ENCODE results near the gene GALC. TPM values are rescaled to one million over a fixed set of nuclear protein-coding genes. Genes with fewer than 3 reads are reported as not detected.

Gene GALC
- total RNA-seq, 2 donors from 2014 or later: 19.7 to 42.5 TPM

DNA sequence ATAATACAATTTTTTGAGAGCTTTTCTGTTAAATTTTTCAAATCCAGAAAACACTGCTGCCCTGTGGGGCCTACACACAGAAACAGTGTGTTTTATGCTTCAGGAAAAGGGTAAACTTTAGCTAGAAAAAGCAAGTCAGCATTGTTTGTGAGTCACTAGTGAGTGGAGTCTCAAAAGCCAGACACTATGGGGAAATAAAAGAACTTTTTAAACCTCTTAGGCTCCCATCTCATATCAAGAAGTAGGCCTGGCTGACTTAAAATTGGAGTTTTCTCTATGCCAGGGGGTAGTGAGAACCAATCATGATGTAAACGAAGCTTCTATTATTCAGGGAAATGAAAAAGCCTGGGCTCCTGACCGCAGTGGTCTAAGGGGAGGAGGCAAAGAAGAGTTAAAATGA is 24.6 kb upstream of the GALC start:
- Histone ChIP-seq H3K4me3 (no peak overlapping the region), H3K9me3 (no peaks in the 10 kb centered on the region), H3K36me3 (replicated peaks in 1 of 2; ENCODE audit: insufficient read depth in 1 of 2, low read depth in 2 of 2) (no peaks in the 10 kb centered on the region), H3K27ac (peak overlapping the region in 1 of 4 donors; percentile 32), H3K27me3 (no peaks in the 10 kb centered on the region), H3K4me1 (no peaks in the 10 kb centered on the region)
- ATAC-seq: no peak
- WGBS, 2 donors: 60 to 78% methylated on average over 2 of the region's 2 CpGs
- intact Hi-C loops (cut with DNase I): loop anchor here (10.0 kb wide), 1 partner anchor 147 kb away; no protein-coding TSS in a partner anchor
- DNase-seq: no peak
- no peak for TF ChIP-seq CTCF (IDR thresholded peaks at IDR 0.05)
- no peak for TF ChIP-seq POLR2A (IDR thresholded peaks at IDR 0.05)

- no peak for TF ChIP-seq CTCF (IDR thresholded peaks at IDR 0.05)
- TF ChIP-seq POLR2A (IDR thresholded peaks at IDR 0.05): no peak
- Histone ChIP-seq H3K4me3 (no peak overlapping the region), H3K4me1 (no peaks in the 10 kb centered on the region), H3K27ac (no peak overlapping the region), H3K36me3 (replicated peaks in 1 of 2; ENCODE audit: insufficient read depth in 1 of 2, low read depth in 2 of 2) (no peaks in the 10 kb centered on the region), H3K9me3 (no peaks in the 10 kb centered on the region), H3K27me3 (no peaks in the 10 kb centered on the region)
- ATAC-seq (no peak), DNase-seq (no peak)
- 81 to 89% methylated on average over 2 of the region's 2 CpGs for WGBS, 2 donors
- intact Hi-C loops (cut with DNase I): loop anchor here (10.0 kb wide), 1 partner anchor 148 kb away; no protein-coding TSS in a partner anchor
Measured at GRCh38 chr14:88016768-88017167, 23.8 kb upstream of the GALC start.

GRCh38 chr14:88013750-88014349 is 20.9 kb upstream of the GALC start:
- intact Hi-C loops (cut with DNase I): loop anchor here (10.0 kb wide), 1 partner anchor 151 kb away; no protein-coding TSS in a partner anchor
- Histone ChIP-seq H3K27ac (no peak overlapping the region), H3K4me3 (no peak overlapping the region), H3K9me3 (no peaks in the 10 kb centered on the region), H3K4me1 (no peaks in the 10 kb centered on the region), H3K27me3 (no peaks in the 10 kb centered on the region), H3K36me3 (replicated peaks in 1 of 2; ENCODE audit: insufficient read depth in 1 of 2, low read depth in 2 of 2) (no peaks in the 10 kb centered on the region)
- 2 to 3% methylated on average over 7 of the region's 7 CpGs for WGBS, 2 donors
- TF ChIP-seq CTCF (IDR thresholded peaks at IDR 0.05) (peak; percentile 92 to 98 (median 94)), POLR2A (IDR thresholded peaks at IDR 0.05) (no peak)
- peak; percentile 76 to 87 (median 78) for DNase-seq
- ATAC-seq: peak; percentile 97

GRCh38 chr14:88012495-88012894 is 19.5 kb upstream of the GALC start:
- ATAC-seq: no peak
- TF ChIP-seq POLR2A (IDR thresholded peaks at IDR 0.05): no peak
- no peak for TF ChIP-seq CTCF (IDR thresholded peaks at IDR 0.05)
- Histone ChIP-seq H3K4me1 (no peaks in the 10 kb centered on the region), H3K36me3 (replicated peaks in 1 of 2; ENCODE audit: insufficient read depth in 1 of 2, low read depth in 2 of 2) (no peaks in the 10 kb centered on the region), H3K4me3 (no peak overlapping the region), H3K27me3 (no peaks in the 10 kb centered on the region), H3K9me3 (no peaks in the 10 kb centered on the region), H3K27ac (no peak overlapping the region)
- intact Hi-C loops (cut with DNase I): loop anchor here (10.0 kb wide), 1 partner anchor 152 kb away; no protein-coding TSS in a partner anchor
- 69 to 70% methylated on average over 5 of the region's 5 CpGs for WGBS, 2 donors
- DNase-seq: no peak

GRCh38 chr14:88010331-88010730 is 17.3 kb upstream of the GALC start:
- TF ChIP-seq POLR2A (IDR thresholded peaks at IDR 0.05): no peak
- TF ChIP-seq CTCF (IDR thresholded peaks at IDR 0.05): no peak
- Histone ChIP-seq H3K27me3 (no peaks in the 10 kb centered on the region), H3K36me3 (replicated peaks in 1 of 2; ENCODE audit: insufficient read depth in 1 of 2, low read depth in 2 of 2) (no peaks in the 10 kb centered on the region), H3K27ac (no peak overlapping the region), H3K4me3 (no peak overlapping the region), H3K4me1 (no peaks in the 10 kb centered on the region), H3K9me3 (no peaks in the 10 kb centered on the region)
- intact Hi-C loops (cut with DNase I): loop anchor here (10.0 kb wide), 1 partner anchor 154 kb away; no protein-coding TSS in a partner anchor
- 51 to 55% methylated on average over 2 of the region's 2 CpGs for WGBS, 2 donors
- ATAC-seq (no peak), DNase-seq (no peak)
